SK-N-SH treated with all-trans-retinoic acid at 6 μM for 48 hours (cell line): ENCODE measurements around the gene EVC.

ENCODE experiments used
- ATAC-seq: fragments of 200-7000 bp; cut with Tn5 transposase; 3 replicates; pipeline ENCODE4 v1.9.1; 2020; ENCODE audit warnings: mild to moderate bottlenecking, moderate library complexity
- CREB5 ChIP-seq: fragments of 250-450 bp; sonication (Bioruptor Pico); IDR thresholded peaks from 2 replicates; pipeline ENCODE4 v1.5.1; 2020; ENCODE audit warnings: low read depth, mild to moderate bottlenecking, moderate library complexity
- CSDC2 ChIP-seq: fragments of 250-450 bp; sonication (Bioruptor Pico); IDR thresholded peaks from 2 replicates; pipeline ENCODE4 v1.5.0; 2020; ENCODE audit warnings: mild to moderate bottlenecking, moderate library complexity
- CSRNP3 ChIP-seq: fragments of 250-450 bp; sonication (Bioruptor Pico); IDR thresholded peaks from 2 replicates; pipeline ENCODE4 v1.5.1; 2021; ENCODE audit warnings: mild to moderate bottlenecking, moderate library complexity
- ESRRG ChIP-seq: fragments of 250-450 bp; sonication (Bioruptor Pico); IDR thresholded peaks from 2 replicates; pipeline ENCODE4 v1.6.1; 2021; ENCODE audit warnings: mild to moderate bottlenecking
- GLIS3 ChIP-seq: fragments of 250-450 bp; sonication (Bioruptor Pico); IDR thresholded peaks from 2 replicates; pipeline ENCODE4 v1.5.0; 2020; ENCODE audit warnings: mild to moderate bottlenecking, moderate library complexity
- ISL1 ChIP-seq: fragments of 250-450 bp; sonication (Bioruptor Pico); IDR thresholded peaks from 2 replicates; pipeline ENCODE4 v2.1.2; 2022; ENCODE audit warnings: mild to moderate bottlenecking, moderate library complexity
- OSR1 ChIP-seq: fragments of 250-450 bp; sonication (Bioruptor Pico); IDR thresholded peaks from 2 replicates; pipeline ENCODE4 v1.8.0; 2022; ENCODE audit warnings: moderate library complexity, mild to moderate bottlenecking, inconsistent platforms
- PATZ1 ChIP-seq: fragments of 250-450 bp; sonication (Bioruptor Pico); IDR thresholded peaks from 2 replicates; pipeline ENCODE4 v1.8.0; 2020; ENCODE audit warnings: mild to moderate bottlenecking, moderate library complexity, borderline replicate concordance
- POU6F1 ChIP-seq: fragments of 250-450 bp; sonication (Bioruptor Pico); IDR thresholded peaks from 2 replicates; pipeline ENCODE4 v1.8.0; 2021; ENCODE audit warnings: low read depth, mild to moderate bottlenecking, moderate library complexity, borderline replicate concordance
- SNAI2 ChIP-seq: fragments of 250-450 bp; sonication (Bioruptor Pico); IDR thresholded peaks from 2 replicates; pipeline ENCODE4 v1.5.0; 2020; ENCODE audit warnings: mild to moderate bottlenecking, moderate library complexity
- TOX ChIP-seq: fragments of 250-450 bp; sonication (Bioruptor Pico); IDR thresholded peaks from 2 replicates; pipeline ENCODE4 v1.8.0; 2021; ENCODE audit warnings: mild to moderate bottlenecking, moderate library complexity, borderline replicate concordance
- TSHZ2 ChIP-seq: fragments of 250-450 bp; sonication (Bioruptor Pico); IDR thresholded peaks from 2 replicates; pipeline ENCODE4 v1.5.0; 2020; ENCODE audit warnings: mild to moderate bottlenecking, moderate library complexity
- ZFP3 ChIP-seq: fragments of 250-450 bp; sonication (Bioruptor Pico); IDR thresholded peaks from 2 replicates; pipeline ENCODE4 v1.5.0; 2020; ENCODE audit warnings: mild to moderate bottlenecking, moderate library complexity
- ZFP30 ChIP-seq: fragments of 450-650 bp; formaldehyde crosslinking; IDR thresholded peaks from 2 replicates; pipeline ENCODE4 v1.5.0; 2022; ENCODE audit warnings: mild to moderate bottlenecking, moderate library complexity
- ZNF565 ChIP-seq: fragments of 450-650 bp; formaldehyde crosslinking; conservative IDR thresholded peaks from 2 replicates; pipeline ENCODE4 v1.5.0; 2020; ENCODE audit warnings: low read depth, mild to moderate bottlenecking, moderate library complexity
- ZNF70 ChIP-seq: fragments of 450-650 bp; formaldehyde crosslinking; IDR thresholded peaks from 2 replicates; pipeline ENCODE4 v1.5.0; 2020; ENCODE audit warnings: mild to moderate bottlenecking, moderate library complexity
- ZNF8 ChIP-seq: fragments of 450-650 bp; formaldehyde crosslinking; IDR thresholded peaks from 2 replicates; pipeline ENCODE4 v1.5.0; 2020; ENCODE audit warnings: mild to moderate bottlenecking, moderate library complexity

EVC gene

GRCh38 chr4:5825321-5826041 is 114.5 kb downstream of the EVC start:
- no peak for ATAC-seq
- TF ChIP-seq CSRNP3 (no peak), GLIS3 (no peak), TOX (CRISPR knock-in tag) (no peak)

- no peak for TF ChIP-seq CREB5 (CRISPR knock-in tag)
- no peak for ATAC-seq
Observed at GRCh38 chr4:5826437-5827107, 115.6 kb downstream of the EVC start.

- no peak for ATAC-seq
- TF ChIP-seq ZFP3 = no peak
- no peak for TF ChIP-seq ZNF70
- no peak for TF ChIP-seq TOX (CRISPR knock-in tag)
- no peak for TF ChIP-seq ESRRG (CRISPR knock-in tag)
- TF ChIP-seq ZNF565 (CRISPR knock-in tag) = no peak
- TF ChIP-seq ISL1 (CRISPR knock-in tag) = no peak
- no peak for TF ChIP-seq OSR1 (CRISPR knock-in tag)
- TF ChIP-seq CSDC2 (CRISPR knock-in tag) = no peak
- no peak for TF ChIP-seq TSHZ2
- TF ChIP-seq CREB5 (CRISPR knock-in tag) = no peak
- TF ChIP-seq PATZ1 (CRISPR knock-in tag) = no peak
- no peak for TF ChIP-seq ZNF8 (CRISPR knock-in tag)
- no peak for TF ChIP-seq SNAI2
- TF ChIP-seq POU6F1 (CRISPR knock-in tag) = no peak
- no peak for TF ChIP-seq ZFP30 (CRISPR knock-in tag)
- TF ChIP-seq GLIS3 = no peak
Observed at GRCh38 chr4:5827108-5828004, 116.4 kb downstream of the EVC start.
